ENCODE results near the gene LBR.

The LBR gene

DNA sequence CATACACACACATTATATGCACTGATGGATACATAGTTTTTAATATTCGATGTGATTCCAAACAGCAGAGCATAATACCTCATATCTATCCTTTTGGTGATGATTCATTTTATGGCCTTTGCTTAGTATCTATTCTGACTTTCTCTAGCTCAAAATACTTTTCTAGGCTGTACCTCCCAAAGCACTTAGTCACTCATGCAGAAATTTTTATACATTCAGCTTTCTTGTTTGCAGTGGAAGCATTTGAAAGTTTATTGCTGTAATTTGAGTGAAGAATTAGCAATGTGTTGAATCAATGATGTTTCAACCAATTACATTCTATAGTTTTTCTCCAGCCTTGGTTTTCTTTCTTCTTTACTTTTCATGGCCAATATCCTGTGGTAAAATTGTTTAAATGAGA lies 66.7 kb downstream of the LBR start:
- Histone ChIP-seq H3K9ac (ENCODE audit: low read length) (no peak overlapping the region), H3K4me3 (ENCODE audit: low read depth, low read length, poor library complexity, severe bottlenecking) (no peak overlapping the region), H3K27ac (ENCODE audit: low read depth, low read length, poor library complexity, severe bottlenecking) (no peak overlapping the region), H3K79me2 (ENCODE audit: insufficient read depth, low read length) (no peaks in the 10 kb centered on the region), H3K27me3 (ENCODE audit: insufficient read depth, low read length) (no peaks in the 10 kb centered on the region), H3K9me3 (ENCODE audit: low read length) (no peaks in the 10 kb centered on the region), H3K9me2 (ENCODE audit: low read depth, low read length) (no peaks in the 10 kb centered on the region), H2AFZ (ENCODE audit: low read length) (no peak overlapping the region), H3K4me2 (ENCODE audit: low read length) (no peak overlapping the region), H3K36me3 (ENCODE audit: insufficient read depth, low read length) (no peaks in the 10 kb centered on the region), H3F3A (ENCODE audit: insufficient read depth, low read length) (no peaks in the 10 kb centered on the region), H4K20me1 (ENCODE audit: insufficient read depth, low read length) (no peaks in the 10 kb centered on the region), H3K4me1 (ENCODE audit: insufficient read depth, low read length, severe bottlenecking) (no peaks in the 10 kb centered on the region)
- TF ChIP-seq, protein P1, sequence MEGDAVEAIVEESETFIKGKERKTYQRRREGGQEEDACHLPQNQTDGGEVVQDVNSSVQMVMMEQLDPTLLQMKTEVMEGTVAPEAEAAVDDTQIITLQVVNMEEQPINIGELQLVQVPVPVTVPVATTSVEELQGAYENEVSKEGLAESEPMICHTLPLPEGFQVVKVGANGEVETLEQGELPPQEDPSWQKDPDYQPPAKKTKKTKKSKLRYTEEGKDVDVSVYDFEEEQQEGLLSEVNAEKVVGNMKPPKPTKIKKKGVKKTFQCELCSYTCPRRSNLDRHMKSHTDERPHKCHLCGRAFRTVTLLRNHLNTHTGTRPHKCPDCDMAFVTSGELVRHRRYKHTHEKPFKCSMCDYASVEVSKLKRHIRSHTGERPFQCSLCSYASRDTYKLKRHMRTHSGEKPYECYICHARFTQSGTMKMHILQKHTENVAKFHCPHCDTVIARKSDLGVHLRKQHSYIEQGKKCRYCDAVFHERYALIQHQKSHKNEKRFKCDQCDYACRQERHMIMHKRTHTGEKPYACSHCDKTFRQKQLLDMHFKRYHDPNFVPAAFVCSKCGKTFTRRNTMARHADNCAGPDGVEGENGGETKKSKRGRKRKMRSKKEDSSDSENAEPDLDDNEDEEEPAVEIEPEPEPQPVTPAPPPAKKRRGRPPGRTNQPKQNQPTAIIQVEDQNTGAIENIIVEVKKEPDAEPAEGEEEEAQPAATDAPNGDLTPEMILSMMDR (IDR thresholded peaks at IDR 0.05; ENCODE audit: low read length) = no peak
- TF ChIP-seq EZH2 (IDR thresholded peaks at IDR 0.05; ENCODE audit: borderline replicate concordance, low read length) = no peak

DNA sequence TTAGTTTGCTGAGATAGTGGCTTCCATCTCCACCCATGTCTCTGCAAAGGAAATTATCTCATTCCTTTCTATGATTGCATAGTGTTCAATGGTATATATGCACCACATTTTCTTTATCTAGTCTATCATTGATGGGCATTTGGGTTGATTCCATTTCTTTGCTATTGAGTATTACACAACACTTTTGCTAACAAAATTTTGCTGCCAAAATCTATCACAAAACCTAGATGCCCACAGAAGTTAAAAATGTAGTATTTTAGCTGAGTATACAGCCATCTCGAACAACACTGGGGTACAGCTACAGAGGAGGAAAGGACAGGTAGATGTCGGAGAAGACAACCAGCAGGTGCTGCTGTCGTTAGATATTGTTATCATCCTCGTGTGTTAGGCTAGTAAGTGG lies 67.7 kb downstream of the LBR start:
- H2AFZ ChIP-seq (ENCODE audit: low read length) = no peak overlapping the region
- H4K20me1 ChIP-seq (ENCODE audit: insufficient read depth, low read length) = no peaks in the 10 kb centered on the region
- H3F3A ChIP-seq (ENCODE audit: insufficient read depth, low read length) = no peaks in the 10 kb centered on the region
- no peak overlapping the region for H3K27ac ChIP-seq (ENCODE audit: low read depth, low read length, poor library complexity, severe bottlenecking)
- H3K9ac ChIP-seq (ENCODE audit: low read length) = no peak overlapping the region
- H3K9me3 ChIP-seq (ENCODE audit: low read length) = no peaks in the 10 kb centered on the region
- H3K4me3 ChIP-seq (ENCODE audit: low read depth, low read length, poor library complexity, severe bottlenecking) = no peak overlapping the region
- no peak for TF ChIP-seq EZH2 (IDR thresholded peaks at IDR 0.05; ENCODE audit: borderline replicate concordance, low read length)
- TF ChIP-seq, protein P1 (IDR thresholded peaks at IDR 0.05; ENCODE audit: low read length) = no peak
- no peaks in the 10 kb centered on the region for H3K9me2 ChIP-seq (ENCODE audit: low read depth, low read length)
- H3K79me2 ChIP-seq (ENCODE audit: insufficient read depth, low read length) = no peaks in the 10 kb centered on the region
- no peaks in the 10 kb centered on the region for H3K4me1 ChIP-seq (ENCODE audit: insufficient read depth, low read length, severe bottlenecking)
- no peaks in the 10 kb centered on the region for H3K27me3 ChIP-seq (ENCODE audit: insufficient read depth, low read length)
- H3K36me3 ChIP-seq (ENCODE audit: insufficient read depth, low read length) = no peaks in the 10 kb centered on the region
- H3K4me2 ChIP-seq (ENCODE audit: low read length) = no peak overlapping the region

DNA sequence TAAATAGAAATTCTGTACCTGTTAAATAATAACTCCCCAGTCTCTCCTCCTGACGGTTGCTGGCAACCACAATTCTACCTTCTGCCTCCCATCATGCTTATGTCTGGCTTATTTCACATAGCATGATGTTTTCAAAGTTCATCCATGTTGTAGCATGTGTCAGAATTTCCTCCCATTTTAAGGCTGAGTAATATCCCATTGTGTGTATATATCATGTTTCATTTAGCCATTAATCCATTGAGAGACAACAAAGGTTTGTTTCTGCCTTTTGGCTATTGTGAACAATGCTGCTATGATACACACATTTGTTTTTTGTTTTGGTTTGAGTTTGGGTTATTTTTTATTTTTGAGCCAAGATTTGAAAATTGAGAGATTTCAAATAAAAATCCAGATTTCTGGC lies 72.0 kb downstream of the LBR start:
- H3K9me2 ChIP-seq (ENCODE audit: low read depth, low read length) = no peaks in the 10 kb centered on the region
- H3K36me3 ChIP-seq (ENCODE audit: insufficient read depth, low read length) = no peaks in the 10 kb centered on the region
- no peaks in the 10 kb centered on the region for H3K4me1 ChIP-seq (ENCODE audit: insufficient read depth, low read length, severe bottlenecking)
- no peaks in the 10 kb centered on the region for H3F3A ChIP-seq (ENCODE audit: insufficient read depth, low read length)
- TF ChIP-seq, protein P1 (IDR thresholded peaks at IDR 0.05; ENCODE audit: low read length) = no peak
- no peak for TF ChIP-seq EZH2 (IDR thresholded peaks at IDR 0.05; ENCODE audit: borderline replicate concordance, low read length)
- no peak overlapping the region for H2AFZ ChIP-seq (ENCODE audit: low read length)
- no peak overlapping the region for H3K9ac ChIP-seq (ENCODE audit: low read length)
- no peaks in the 10 kb centered on the region for H3K27me3 ChIP-seq (ENCODE audit: insufficient read depth, low read length)
- no peak overlapping the region for H3K4me2 ChIP-seq (ENCODE audit: low read length)
- H3K79me2 ChIP-seq (ENCODE audit: insufficient read depth, low read length) = no peaks in the 10 kb centered on the region
- H3K27ac ChIP-seq (ENCODE audit: low read depth, low read length, poor library complexity, severe bottlenecking) = no peak overlapping the region
- no peaks in the 10 kb centered on the region for H4K20me1 ChIP-seq (ENCODE audit: insufficient read depth, low read length)
- no peak overlapping the region for H3K4me3 ChIP-seq (ENCODE audit: low read depth, low read length, poor library complexity, severe bottlenecking)
- no peaks in the 10 kb centered on the region for H3K9me3 ChIP-seq (ENCODE audit: low read length)

Data from OCI-LY1 (cell line).